ENCODE results near the gene LMNTD1. TPM values are rescaled to one million over a fixed set of nuclear protein-coding genes. Genes with fewer than 3 reads are reported as not detected.

LMNTD1 gene
- total and polyA plus RNA-seq, 10 of the 15 experiments (the other 5 are each of a cell fraction or from before 2014, with no cell fraction given): not detected

DNA sequence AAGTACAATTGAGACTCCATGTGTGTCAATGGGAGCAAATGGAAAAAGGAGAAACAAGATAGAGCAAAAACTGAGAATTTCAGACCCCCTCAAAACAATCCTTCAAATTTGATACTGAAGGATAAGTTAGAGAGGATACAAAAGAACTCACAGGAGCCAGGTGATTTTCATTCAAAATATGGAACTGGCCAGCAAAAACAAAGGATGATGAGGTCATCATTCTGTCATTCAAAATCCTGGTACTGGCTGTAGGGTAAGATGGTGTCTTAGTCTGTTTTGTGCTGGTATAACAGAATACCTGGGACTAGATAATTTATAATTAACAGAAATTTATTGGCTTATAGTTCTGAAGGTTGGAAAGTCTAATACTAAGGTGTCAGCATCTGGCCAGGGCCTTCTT, 80.6 kb downstream of the LMNTD1 start:
- SMC1A ChIA-PET (ENCODE audit: uncharacterized antibody, unreplicated experiment): no interaction called here
- Histone ChIP-seq H3K9me3 (replicated peaks; ENCODE audit: control insufficient read depth, insufficient read depth, low read length) (no peaks in the 10 kb centered on the region), H3K4me3 (no peak overlapping the region), H3K36me3 (ENCODE audit: control insufficient read depth in 2 of 2, insufficient read depth in 2 of 2, low read length in 1 of 2) (no peaks in the 10 kb centered on the region), H3K79me2 (ENCODE audit: control insufficient read depth, insufficient read depth, low read length) (no peaks in the 10 kb centered on the region), H3K27ac (ENCODE audit: control insufficient read depth, insufficient read depth) (no peak overlapping the region), H3K9ac (ENCODE audit: control insufficient read depth, insufficient read depth, low read length) (no peak overlapping the region), H3K4me1 (ENCODE audit: control insufficient read depth, insufficient read depth, low read length) (no peaks in the 10 kb centered on the region), H3K27me3 (replicated peaks in 1 of 2; ENCODE audit: control insufficient read depth in 2 of 2, insufficient read depth in 2 of 2, low read length in 1 of 2) (no peaks in the 10 kb centered on the region; a peak in 1 of 4 replicates), H3K4me2 (ENCODE audit: control insufficient read depth, insufficient read depth) (no peak overlapping the region), H2AFZ (ENCODE audit: control insufficient read depth, low read depth, low read length) (no peak overlapping the region), H4K20me1 (ENCODE audit: control insufficient read depth, insufficient read depth) (no peaks in the 10 kb centered on the region)
- FAIRE-seq (no peak), DNase-seq (ENCODE audit: low read depth, low spot score) (no peak), ATAC-seq (no peak)
- no TSS peak for BruUV-seq (replicated peaks)
- intact Hi-C loops (cut with micrococcal nuclease; ENCODE audit: unreplicated experiment): no loop called here
- RAD21 ChIA-PET (ENCODE audit: unreplicated experiment): no interaction called here
- TF ChIP-seq ZNF207 (IDR thresholded peaks at IDR 0.05; ENCODE audit: borderline replicate concordance): no peak
- no peak for TF ChIP-seq PAX5 (IDR thresholded peaks at IDR 0.05; ENCODE audit: borderline replicate concordance, low read depth, low read length)
- TF ChIP-seq CHD1 (IDR thresholded peaks at IDR 0.05; ENCODE audit: low read depth, low read length): no peak
- TF ChIP-seq POLR2A (IDR thresholded peaks at IDR 0.05; ENCODE audit: low read depth, low read length): no peak
- TF ChIP-seq CREB1 (IDR thresholded peaks at IDR 0.05; ENCODE audit: low read depth): no peak
- TF ChIP-seq, protein P1, sequence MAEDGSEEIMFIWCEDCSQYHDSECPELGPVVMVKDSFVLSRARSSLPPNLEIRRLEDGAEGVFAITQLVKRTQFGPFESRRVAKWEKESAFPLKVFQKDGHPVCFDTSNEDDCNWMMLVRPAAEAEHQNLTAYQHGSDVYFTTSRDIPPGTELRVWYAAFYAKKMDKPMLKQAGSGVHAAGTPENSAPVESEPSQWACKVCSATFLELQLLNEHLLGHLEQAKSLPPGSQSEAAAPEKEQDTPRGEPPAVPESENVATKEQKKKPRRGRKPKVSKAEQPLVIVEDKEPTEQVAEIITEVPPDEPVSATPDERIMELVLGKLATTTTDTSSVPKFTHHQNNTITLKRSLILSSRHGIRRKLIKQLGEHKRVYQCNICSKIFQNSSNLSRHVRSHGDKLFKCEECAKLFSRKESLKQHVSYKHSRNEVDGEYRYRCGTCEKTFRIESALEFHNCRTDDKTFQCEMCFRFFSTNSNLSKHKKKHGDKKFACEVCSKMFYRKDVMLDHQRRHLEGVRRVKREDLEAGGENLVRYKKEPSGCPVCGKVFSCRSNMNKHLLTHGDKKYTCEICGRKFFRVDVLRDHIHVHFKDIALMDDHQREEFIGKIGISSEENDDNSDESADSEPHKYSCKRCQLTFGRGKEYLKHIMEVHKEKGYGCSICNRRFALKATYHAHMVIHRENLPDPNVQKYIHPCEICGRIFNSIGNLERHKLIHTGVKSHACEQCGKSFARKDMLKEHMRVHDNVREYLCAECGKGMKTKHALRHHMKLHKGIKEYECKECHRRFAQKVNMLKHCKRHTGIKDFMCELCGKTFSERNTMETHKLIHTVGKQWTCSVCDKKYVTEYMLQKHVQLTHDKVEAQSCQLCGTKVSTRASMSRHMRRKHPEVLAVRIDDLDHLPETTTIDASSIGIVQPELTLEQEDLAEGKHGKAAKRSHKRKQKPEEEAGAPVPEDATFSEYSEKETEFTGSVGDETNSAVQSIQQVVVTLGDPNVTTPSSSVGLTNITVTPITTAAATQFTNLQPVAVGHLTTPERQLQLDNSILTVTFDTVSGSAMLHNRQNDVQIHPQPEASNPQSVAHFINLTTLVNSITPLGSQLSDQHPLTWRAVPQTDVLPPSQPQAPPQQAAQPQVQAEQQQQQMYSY (CRISPR knock-in tag; IDR thresholded peaks at IDR 0.05): no peak
- TF ChIP-seq FOS (IDR thresholded peaks at IDR 0.05; ENCODE audit: borderline replicate concordance, extremely low read depth, insufficient read length): no peak
- no peak for TF ChIP-seq ZBED1 (IDR thresholded peaks at IDR 0.05; ENCODE audit: borderline replicate concordance)
- no peak for TF ChIP-seq TCF12 (IDR thresholded peaks at IDR 0.05; ENCODE audit: low read depth, low read length)
- no peak for TF ChIP-seq POLR2AphosphoS5 (IDR thresholded peaks at IDR 0.05; ENCODE audit: low read length)
- TF ChIP-seq ETV6 (conservative IDR thresholded peaks at IDR 0.05 in 1 of 2, IDR thresholded peaks at IDR 0.05 in 1 of 2; ENCODE audit: borderline replicate concordance in 1 of 2, low read depth in 1 of 2): no peak
- no peak for TF ChIP-seq GATAD2B (conservative IDR thresholded peaks at IDR 0.05; ENCODE audit: low read depth)
- no peak for TF ChIP-seq IKZF2 (IDR thresholded peaks at IDR 0.05)
- no peak for TF ChIP-seq SRF (IDR thresholded peaks at IDR 0.05; ENCODE audit: low read depth in 2 of 2, low read length in 2 of 2)
- TF ChIP-seq RB1 (IDR thresholded peaks at IDR 0.05; ENCODE audit: borderline replicate concordance): no peak
- no peak for TF ChIP-seq ZZZ3 (IDR thresholded peaks at IDR 0.05; ENCODE audit: control insufficient read depth, insufficient read length, low read depth)
- TF ChIP-seq, protein P2, sequence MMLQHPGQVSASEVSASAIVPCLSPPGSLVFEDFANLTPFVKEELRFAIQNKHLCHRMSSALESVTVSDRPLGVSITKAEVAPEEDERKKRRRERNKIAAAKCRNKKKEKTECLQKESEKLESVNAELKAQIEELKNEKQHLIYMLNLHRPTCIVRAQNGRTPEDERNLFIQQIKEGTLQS (IDR thresholded peaks at IDR 0.05; ENCODE audit: borderline replicate concordance, extremely low read depth, low read depth, low read length): no peak
- TF ChIP-seq ZNF384 (IDR thresholded peaks at IDR 0.05; ENCODE audit: borderline replicate concordance, low read depth, low read length): no peak
- no peak for TF ChIP-seq SREBF2 (IDR thresholded peaks at IDR 0.05; ENCODE audit: low read length)
- POLR2A ChIA-PET: no interaction called here
- in situ Hi-C loops (cut with MboI): no loop called here
- CTCF ChIA-PET: no interaction called here

All from GM12878 (cell line).